Heart right ventricle (tissue), 16 donors: ENCODE data around the gene PDE4D. TPM values are rescaled to one million over a fixed set of nuclear protein-coding genes. Genes with fewer than 3 reads are reported as not detected.

Experiments used
- ATAC-seq, 8 donors: fragments of 200-7000 bp; cut with Tn5 transposase; one replicate each; pipeline ENCODE4 v1.9.1; 2020; ENCODE audit warnings: mild to moderate bottlenecking in 8 of 8, moderate library complexity in 8 of 8, moderate number of reproducible peaks in 1 of 8
- DNase-seq, 2 donors: peaks; one replicate each; pipeline ENCODE4 v3.0.0-alpha.2; 2020
- H3K27ac ChIP-seq, 10 donors: fragments of 200-600 bp; sonication (generic) in 2 of 10; one replicate each; pipeline versions ENCODE4 v1.5.0 to v1.8.0; 2020 to 2022; ENCODE audit warnings: mild to moderate bottlenecking in 3 of 10
- H3K27me3 ChIP-seq, 7 donors: fragments of 200-600 bp; one replicate each; pipeline ENCODE4 v1.8.0; 2021 to 2022; ENCODE audit warnings: mild to moderate bottlenecking in 2 of 7
- H3K36me3 ChIP-seq, 9 donors: fragments of 200-600 bp; sonication (generic) in 1 of 9; one replicate each; pipeline versions ENCODE4 v1.5.0 to v1.8.0; 2020 to 2022; ENCODE audit warnings: mild to moderate bottlenecking in 2 of 9
- H3K4me1 ChIP-seq, 9 donors: fragments of 200-600 bp; sonication (generic) in 1 of 9; one replicate each; pipeline versions ENCODE4 v1.5.0 to v1.8.0; 2020 to 2022; ENCODE audit warnings: mild to moderate bottlenecking in 4 of 9
- H3K4me3 ChIP-seq, 10 donors: fragments of 200-600 bp; sonication (generic) in 2 of 10; one replicate each; pipeline versions ENCODE4 v1.5.0 to v1.8.0; 2020 to 2022; ENCODE audit warnings: mild to moderate bottlenecking in 7 of 10, moderate library complexity in 2 of 10
- H3K9me3 ChIP-seq, 11 donors: fragments of 200-600 bp in 10 of 11; sonication (generic) in 2 of 11; one replicate each; pipeline versions ENCODE4 v1.5.0 to v1.8.0; 2013 to 2022; ENCODE audit warnings: mild to moderate bottlenecking in 2 of 11, control low read depth in 1 of 11, moderate library complexity in 1 of 11
- CTCF ChIP-seq, 9 donors: fragments of 200-600 bp; sonication (generic) in 2 of 9; IDR thresholded peaks; one replicate each; pipeline versions ENCODE4 v1.5.0 to v1.8.0; 2021 to 2022; ENCODE audit warnings: antibody characterized with exemption in 9 of 9, mild to moderate bottlenecking in 5 of 9, moderate library complexity in 1 of 9
- WGBS, 2 donors: extraction: QIAGEN DNeasy Blood & Tissue Kit; methylation state at CpG; one replicate each; pipeline ENCODE4 v1.1.7; 2013; ENCODE audit warnings: inconsistent platforms in 1 of 2; 5-methylcytosine and 5-hydroxymethylcytosine counted together
- intact Hi-C, 10 donors: fragments of 100-400 bp; cut with DNase I; formaldehyde crosslinking; loops; one replicate each; pipeline versions ENCODE4 v1.11.1 to v1.14.2; 2022
- polyA plus RNA-seq, 2 donors: library from polyadenylated mRNA; stranded (reverse); fragments of 200-250 nt; gene quantifications; one replicate each; pipeline ENCODE4 v1.2.3, GENCODE V29; 2013
- total RNA-seq, 10 donors: library from RNA; stranded (reverse); fragmentation: NEBNext Ultra II Directional in 3 of 10; extraction: Animal tissue kit (Norgen Biotek cat#: 25700) in 3 of 10; gene quantifications; one replicate each; pipeline versions ENCODE4 v1.2.1 to v1.2.4, GENCODE V29; 2021 to 2023
- donor health status: Arrhythmogenic right ventricular cardiomyopathy.
- donor health status: ischemic (EF 13 %, LVEDD 7.1; RV severe dilation, severe dysfunction).
- donor health status: healthy with polysubstance abuse.
- donor health status: DM: no; HTN: yes; CAD: no.
- donor health status: DM: no; HTN: no; CAD: no.
- donor health status: ischemic (EF 25% LVEDD 6.9; RV normal size, moderate dysfunction).
- donor health status: ischemic (EF 25% LVEDD 5.7; RV mildly dilated, moderate dysfunction).
- donor health status: healthy.
- donor health status: DM: yes; HTN: yes; CAD: no.
- donor health status: Ischemic cardiomyopathy.
- donor health status: ischemic (EF 35%, LVEDD 5.7; RV mildly dilated, moderate dysfunction).
- donor health status: nonischemic (EF 11% LVEDD 7.7; RV severe dilation, severe dysfunction).
- donor health status: DM: yes; HTN: yes; CAD: no.
- donor health status: PGD.
- donor health status: ischemic (EF 29% LVEDD 5.4; RV normal size, mild dysfunction).
- donor health status: nonischemic (EF 23%, LVEDD 6.1; RV moderate dilation, normal function).

Gene PDE4D
- total and polyA plus RNA-seq, 12 donors = 5.8 to 83.2 (median 39.5) TPM

GRCh38 chr5:58944221-58944620, 949.3 kb downstream of the PDE4D start:
- no peak for ATAC-seq
- WGBS, 2 donors = 95 to 100% methylated on average over 1 of the region's 1 CpG
- Histone ChIP-seq H3K4me3 (no peak overlapping the region), H3K36me3 (no peaks in the 10 kb centered on the region), H3K4me1 (peaks cover 0 to 10% (median 0%) of the 10 kb centered on the region in 9 donors), H3K9me3 (no peaks in the 10 kb centered on the region), H3K27ac (no peak overlapping the region), H3K27me3 (no peaks in the 10 kb centered on the region)
- intact Hi-C loops = no loop called here
- no peak for TF ChIP-seq CTCF (IDR thresholded peaks at IDR 0.05)
- no peak for DNase-seq

GRCh38 chr5:58940446-58940845, 953.1 kb downstream of the PDE4D start:
- no peak for TF ChIP-seq CTCF (IDR thresholded peaks at IDR 0.05)
- Histone ChIP-seq H3K4me3 (no peak overlapping the region), H3K27ac (no peak overlapping the region), H3K9me3 (no peaks in the 10 kb centered on the region), H3K27me3 (no peaks in the 10 kb centered on the region), H3K36me3 (no peaks in the 10 kb centered on the region), H3K4me1 (peaks cover 0 to 10% (median 0%) of the 10 kb centered on the region in 9 donors)
- intact Hi-C loops = no loop called here
- ATAC-seq (peak in 7 of 8 donors; percentile 4 to 70 (median 55)), DNase-seq (peak in 1 of 2 donors; percentile 27)
- 62 to 70% methylated on average over 2 of the region's 2 CpGs for WGBS, 2 donors

- 89 to 95% methylated on average over 1 of the region's 1 CpG for WGBS, 2 donors
- no peak for TF ChIP-seq CTCF (IDR thresholded peaks at IDR 0.05)
- ATAC-seq = no peak
- no peaks in the 10 kb centered on the region for H3K9me3 ChIP-seq
- H3K36me3 ChIP-seq = no peaks in the 10 kb centered on the region
- intact Hi-C loops = no loop called here
- H3K4me3 ChIP-seq = no peak overlapping the region
- no peaks in the 10 kb centered on the region for H3K27me3 ChIP-seq
- no peak for DNase-seq
- peaks cover 0 to 10% (median 0%) of the 10 kb centered on the region in 9 donors for H3K4me1 ChIP-seq
- H3K27ac ChIP-seq = no peak overlapping the region
Measured at GRCh38 chr5:58939664-58940063, 953.9 kb downstream of the PDE4D start.

- peaks cover 0 to 10% (median 2%) of the 10 kb centered on the region in 9 donors for H3K4me1 ChIP-seq
- H3K36me3 ChIP-seq = no peaks in the 10 kb centered on the region
- WGBS, 2 donors = 91 to 92% methylated on average over 10 of the region's 10 CpGs
- no peak overlapping the region for H3K27ac ChIP-seq
- intact Hi-C loops = no loop called here
- TF ChIP-seq CTCF (IDR thresholded peaks at IDR 0.05) = no peak
- DNase-seq (no peak), ATAC-seq (no peak)
- no peaks in the 10 kb centered on the region for H3K27me3 ChIP-seq
- no peak overlapping the region for H3K4me3 ChIP-seq
- no peaks in the 10 kb centered on the region for H3K9me3 ChIP-seq
Measured at GRCh38 chr5:58938563-58939424, 954.7 kb downstream of the PDE4D start.
